ENCODE results near the gene STARD10. TPM values are rescaled to one million over a fixed set of nuclear protein-coding genes. Genes with fewer than 3 reads are reported as not detected.

Gene STARD10
- total and polyA plus RNA-seq, 2 donors (not counting 3 experiments of a cell fraction or from before 2014, with no cell fraction given): 16.1 to 22.5 TPM

DNA sequence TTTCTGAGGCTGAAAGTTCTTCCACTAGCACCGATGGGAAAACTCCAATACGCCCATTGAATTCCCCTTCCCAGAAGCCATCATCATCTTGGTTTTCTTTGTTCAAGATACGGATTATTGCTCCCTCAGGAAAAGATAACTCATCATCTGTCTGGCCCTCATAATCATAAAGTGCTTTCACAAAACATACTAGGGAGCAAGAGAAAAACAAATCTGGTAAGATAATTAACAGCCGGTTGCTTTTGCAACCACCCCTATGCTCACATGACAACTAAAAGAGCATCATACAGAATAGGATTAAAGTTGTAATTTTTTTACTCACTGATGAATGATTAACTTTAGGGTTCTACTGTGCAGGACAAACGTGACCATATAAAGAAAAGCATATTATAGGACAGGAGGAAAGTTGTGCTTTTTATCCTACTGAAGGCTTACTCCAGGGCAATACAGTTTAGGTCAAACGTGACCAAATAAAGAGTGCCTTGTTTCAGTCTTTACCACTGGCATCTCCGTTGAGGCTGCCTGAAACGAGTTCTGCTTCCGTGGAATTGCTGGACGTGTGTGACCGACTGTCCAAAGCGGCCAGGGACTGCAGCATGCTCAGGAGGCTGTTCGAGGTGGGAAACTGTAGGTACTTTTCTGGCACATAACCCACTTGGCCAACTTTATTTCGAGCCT is 48.9 kb upstream of the STARD10 start:
- FAIRE-seq (no peak), DNase-seq (ENCODE audit: low read depth, low spot score) (no peak)
- dilution Hi-C loops (cut with MboI; ENCODE audit: extremely low pct_ligation_motif_present, low sequenced_read_pairs): no loop called here
- Histone ChIP-seq H4K20me1 (replicated peaks; ENCODE audit: control insufficient read depth, extremely low read depth, insufficient read depth, low read length) (no peaks in the 10 kb centered on the region), H3K27ac (ENCODE audit: insufficient read depth, low read depth, low read length) (no peak overlapping the region), H3K4me1 (ENCODE audit: control insufficient read depth, extremely low read depth, insufficient read depth, low read length) (no peaks in the 10 kb centered on the region), H3K9me1 (replicated peaks; ENCODE audit: control insufficient read depth, extremely low read depth, insufficient read depth, low read length) (no peaks in the 10 kb centered on the region), H3K9me3 (replicated peaks; ENCODE audit: control insufficient read depth, insufficient read depth, low read length) (no peaks in the 10 kb centered on the region), H3K27me3 (ENCODE audit: control insufficient read depth in 2 of 2, insufficient read depth in 2 of 2, low read length in 2 of 2) (no peaks in the 10 kb centered on the region), H3K79me2 (ENCODE audit: control insufficient read depth, insufficient read depth, low read length) (no peaks in the 10 kb centered on the region), H3K4me3 (replicated peaks in 1 of 3; ENCODE audit: insufficient read depth in 1 of 3, low read depth in 1 of 3, low read length in 3 of 3) (no peak overlapping the region), H2AFZ (ENCODE audit: low read depth, low read length) (no peak overlapping the region), H3K36me3 (ENCODE audit: control insufficient read depth in 2 of 2, extremely low read depth in 1 of 2, insufficient read depth in 2 of 2, low read length in 2 of 2) (peaks cover 0 to 29% of the 10 kb centered on the region in 2 experiments), H3K9ac (replicated peaks; ENCODE audit: extremely low read depth, insufficient read depth, low read length) (no peak overlapping the region), H3K4me2 (ENCODE audit: insufficient read depth, low read length) (no peak overlapping the region)
- TF ChIP-seq MYC (IDR thresholded peaks at IDR 0.05; ENCODE audit: low read depth, low read length): no peak
- TF ChIP-seq EZH2 (IDR thresholded peaks at IDR 0.05; ENCODE audit: borderline replicate concordance, low read depth, low read length, severe bottlenecking): no peak
- no peak for TF ChIP-seq GATA2 (IDR thresholded peaks at IDR 0.05; ENCODE audit: insufficient read depth, insufficient read length, low read depth, low read length)
- TF ChIP-seq, protein P1, sequence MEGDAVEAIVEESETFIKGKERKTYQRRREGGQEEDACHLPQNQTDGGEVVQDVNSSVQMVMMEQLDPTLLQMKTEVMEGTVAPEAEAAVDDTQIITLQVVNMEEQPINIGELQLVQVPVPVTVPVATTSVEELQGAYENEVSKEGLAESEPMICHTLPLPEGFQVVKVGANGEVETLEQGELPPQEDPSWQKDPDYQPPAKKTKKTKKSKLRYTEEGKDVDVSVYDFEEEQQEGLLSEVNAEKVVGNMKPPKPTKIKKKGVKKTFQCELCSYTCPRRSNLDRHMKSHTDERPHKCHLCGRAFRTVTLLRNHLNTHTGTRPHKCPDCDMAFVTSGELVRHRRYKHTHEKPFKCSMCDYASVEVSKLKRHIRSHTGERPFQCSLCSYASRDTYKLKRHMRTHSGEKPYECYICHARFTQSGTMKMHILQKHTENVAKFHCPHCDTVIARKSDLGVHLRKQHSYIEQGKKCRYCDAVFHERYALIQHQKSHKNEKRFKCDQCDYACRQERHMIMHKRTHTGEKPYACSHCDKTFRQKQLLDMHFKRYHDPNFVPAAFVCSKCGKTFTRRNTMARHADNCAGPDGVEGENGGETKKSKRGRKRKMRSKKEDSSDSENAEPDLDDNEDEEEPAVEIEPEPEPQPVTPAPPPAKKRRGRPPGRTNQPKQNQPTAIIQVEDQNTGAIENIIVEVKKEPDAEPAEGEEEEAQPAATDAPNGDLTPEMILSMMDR (IDR thresholded peaks at IDR 0.05; ENCODE audit: extremely low read depth in 1 of 2, insufficient read depth in 1 of 2, low read depth in 1 of 2, low read length in 2 of 2): no peak
- TF ChIP-seq POLR2A (IDR thresholded peaks at IDR 0.05; ENCODE audit: low read depth, low read length): no peak
- TF ChIP-seq FOS (IDR thresholded peaks at IDR 0.05; ENCODE audit: borderline replicate concordance, insufficient read depth, low read length): no peak
- TF ChIP-seq, protein P2, sequence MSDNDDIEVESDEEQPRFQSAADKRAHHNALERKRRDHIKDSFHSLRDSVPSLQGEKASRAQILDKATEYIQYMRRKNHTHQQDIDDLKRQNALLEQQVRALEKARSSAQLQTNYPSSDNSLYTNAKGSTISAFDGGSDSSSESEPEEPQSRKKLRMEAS (IDR thresholded peaks at IDR 0.05; ENCODE audit: insufficient read depth, insufficient read length): no peak
- ChIA-PET CTCF (no interaction called here), POLR2A (no interaction called here)
- intact Hi-C loops (cut with micrococcal nuclease): no loop called here
- BruUV-seq (replicated peaks): no TSS peak
